Activated CD8-positive, alpha-beta memory T cell treated with anti-CD3 and anti-CD28 coated beads for 1 hour (primary cell): Measurements from ENCODE around the gene HERC2.
A peak's percentile ranks its signal among the peaks of the same experiment; 100 is the strongest.

Experiments
- DNase-seq, 2 donors: peaks; one replicate each; pipeline ENCODE4 v3.0.0-alpha.2; 2020; ENCODE audit warnings: low read depth in 1 of 2; ENCODE audit errors: extremely low read depth in 1 of 2

The HERC2 gene

DNA sequence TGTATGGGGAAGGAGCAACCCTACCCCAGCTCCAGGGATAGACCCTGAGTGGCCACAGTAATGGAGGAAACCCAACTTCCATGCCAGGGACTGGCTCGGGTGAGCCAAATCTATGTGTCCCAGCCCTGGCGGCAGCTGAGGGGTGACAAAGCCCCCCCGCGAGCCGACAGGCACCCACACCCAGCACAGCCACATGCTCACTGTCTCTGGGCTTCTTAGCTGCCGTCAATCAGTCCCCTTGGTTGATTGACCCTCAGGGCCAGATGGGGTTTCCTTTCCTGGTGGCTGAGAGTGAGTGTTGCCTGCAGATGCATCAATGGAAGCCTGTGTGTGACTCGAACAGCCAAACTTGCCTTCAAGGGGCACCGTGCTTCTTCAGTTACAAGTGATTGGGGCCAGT lies 220.8 kb downstream of the HERC2 start:
- DNase-seq = no peak

GRCh38 chr15:28100516-28101195 lies 221.3 kb downstream of the HERC2 start:
- DNase-seq = no peak

- DNase-seq = no peak
These were observed 222.3 kb downstream of the HERC2 start for GRCh38 chr15:28099555-28100140.

GRCh38 chr15:28098766-28099554 lies 223.0 kb downstream of the HERC2 start, which contains the start of gene OCA2:
Gene OCA2, minus strand, starts transcription at chr15:28099315. Its CDS starts 17,441 bp downstream, at chr15:28081874.
- DNase-seq = peak in 1 of 2 donors; percentile 62

GRCh38 chr15:28098360-28098765 lies 223.6 kb downstream of the HERC2 start:
- DNase-seq = no peak

DNA sequence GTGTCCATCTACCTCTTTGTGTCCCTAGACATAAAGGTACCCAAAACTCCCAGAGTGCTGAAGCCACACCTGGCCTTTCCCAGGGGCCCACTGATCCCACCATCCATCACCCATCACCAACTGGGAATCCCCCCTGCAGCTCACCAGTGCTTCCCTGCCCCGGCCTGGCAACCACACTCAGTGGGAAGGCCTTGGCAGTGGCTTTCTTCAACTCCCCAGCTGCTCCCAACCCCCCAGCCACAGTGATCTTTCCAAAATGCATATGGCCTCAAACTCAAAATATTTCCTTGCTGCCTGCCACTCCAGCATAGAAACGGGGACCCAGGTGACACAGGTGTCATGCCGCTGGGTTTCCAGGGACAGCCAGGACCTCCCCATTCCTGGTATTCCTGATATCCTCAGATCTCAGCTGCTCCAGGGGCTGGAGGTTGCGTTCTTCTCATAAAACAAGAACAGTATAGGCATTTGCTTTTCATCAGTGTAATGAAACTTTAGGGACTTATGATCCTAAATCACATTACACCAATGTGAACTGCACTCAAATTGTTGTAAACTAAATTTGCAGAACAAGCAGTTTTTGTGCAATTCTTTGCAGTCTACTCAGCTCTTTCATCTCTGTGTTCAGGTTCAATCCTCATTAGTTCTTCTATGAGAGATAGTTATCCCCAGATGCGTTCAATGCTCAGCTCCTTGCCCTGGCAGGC lies 224.2 kb downstream of the HERC2 start:
- no peak for DNase-seq

DNA sequence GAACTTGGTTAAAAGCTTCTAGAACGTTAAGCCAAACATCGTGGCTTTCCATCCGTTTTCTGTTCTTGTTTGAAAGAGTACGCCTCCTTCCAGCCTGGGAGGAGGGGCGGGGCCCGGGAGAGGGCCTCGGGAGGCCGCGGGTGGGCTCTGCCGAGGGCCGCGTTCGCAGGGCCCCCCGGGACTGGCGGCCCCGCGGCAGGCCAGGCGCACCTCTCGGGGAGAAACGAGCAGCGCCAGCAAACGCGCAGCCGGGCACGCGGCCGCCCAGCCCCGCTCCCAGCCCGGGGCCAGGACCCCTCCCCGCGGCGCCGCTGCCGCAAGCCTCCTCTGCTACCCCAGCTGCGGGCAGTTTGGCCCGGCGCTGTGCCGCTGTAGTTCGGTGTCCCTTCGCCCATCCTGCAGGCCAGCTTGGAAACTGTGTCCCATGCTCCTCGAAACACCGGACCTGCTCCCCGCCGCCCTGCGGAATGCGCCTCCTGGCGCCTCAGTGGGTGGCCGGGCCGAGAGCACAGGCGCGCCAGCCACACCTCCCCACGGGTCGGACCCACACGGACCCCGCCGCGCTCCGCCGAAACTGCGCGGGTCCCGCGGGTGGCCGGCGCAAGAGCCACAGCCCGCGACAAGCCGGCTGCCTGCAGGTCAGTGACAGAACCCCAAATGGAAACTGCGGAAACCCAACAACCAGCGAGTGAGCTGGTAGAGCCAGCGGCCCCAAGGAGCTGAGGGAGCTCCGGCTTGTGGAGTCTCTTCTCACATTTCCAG lies 225.1 kb downstream of the HERC2 start:
- no peak for DNase-seq

- DNase-seq = no peak
These were observed 225.6 kb downstream of the HERC2 start for GRCh38 chr15:28096411-28096669.

DNA sequence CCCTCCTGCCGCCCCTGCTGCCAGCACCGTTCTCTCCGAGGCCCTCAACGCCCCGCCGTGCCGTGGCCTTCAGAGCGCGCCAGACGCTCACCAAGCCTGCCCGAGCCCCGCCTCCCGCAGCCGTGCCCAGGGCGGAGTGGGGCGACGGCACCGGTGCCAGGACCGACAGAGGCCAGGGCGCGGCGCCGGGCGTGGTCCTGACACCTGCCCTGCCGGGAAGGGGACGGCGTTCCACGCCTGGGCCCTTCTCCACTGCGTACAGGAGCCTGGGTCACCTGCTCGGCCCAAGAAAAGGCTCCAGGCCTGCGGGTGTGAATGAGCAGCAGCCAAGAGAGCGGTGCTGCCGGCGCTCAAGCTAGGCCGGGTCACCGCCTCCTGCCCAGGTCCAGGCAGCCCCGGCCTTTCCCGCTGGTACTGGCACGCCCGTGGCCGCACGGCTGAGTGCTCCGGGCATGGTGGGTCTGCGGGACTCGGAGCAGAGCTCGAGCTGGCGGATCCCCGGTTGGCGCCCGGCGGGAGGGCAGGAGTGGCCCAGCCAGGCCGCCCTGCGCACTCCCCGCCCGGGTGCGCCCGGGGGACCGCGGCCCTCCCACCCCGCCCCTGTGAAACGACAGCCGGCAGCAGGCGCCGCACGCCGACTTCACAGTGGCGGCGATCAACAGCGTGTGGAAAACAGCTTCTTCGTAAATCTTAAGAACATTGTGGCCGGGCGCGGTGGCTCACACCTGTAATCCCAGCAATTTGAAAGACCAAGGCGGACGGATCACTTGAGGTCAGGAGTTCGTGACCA lies 227.1 kb downstream of the HERC2 start:
- no peak for DNase-seq

DNA sequence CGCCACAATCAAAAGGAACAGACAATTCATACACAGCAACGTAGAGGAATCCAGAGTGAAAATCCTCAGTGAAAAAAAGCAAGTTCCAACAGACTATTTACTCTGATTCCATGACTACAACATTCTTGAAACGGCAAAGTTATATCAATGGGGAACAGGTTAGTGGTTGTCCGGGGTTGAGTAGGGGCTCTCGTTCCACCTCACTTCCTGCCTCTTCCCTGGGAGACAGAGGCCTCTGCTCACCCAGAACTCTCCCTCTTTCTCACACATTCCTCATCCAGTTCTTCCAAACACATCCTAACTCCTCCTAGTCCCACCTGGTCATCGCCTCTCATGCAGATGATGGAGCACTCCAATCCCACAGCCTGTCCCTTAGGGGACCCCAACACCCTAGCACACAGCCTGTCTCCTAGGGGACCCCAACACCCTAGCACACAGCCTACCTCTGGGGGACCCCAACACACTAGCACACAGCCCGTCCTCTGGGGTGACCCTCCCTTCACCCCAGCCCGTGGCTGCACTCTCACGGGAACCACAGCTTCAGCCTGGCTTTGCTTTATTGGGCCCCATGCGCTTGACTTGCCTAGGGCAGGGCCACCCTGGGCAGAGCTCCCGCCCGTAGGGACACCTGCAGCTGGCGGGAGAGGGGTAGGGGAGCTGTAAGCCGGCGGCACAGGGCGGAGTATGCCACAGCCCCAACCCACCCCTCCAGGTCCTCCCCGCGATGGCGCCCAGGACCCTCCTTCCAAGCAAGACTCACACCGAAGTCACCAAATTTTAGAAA lies 228.0 kb downstream of the HERC2 start:
- no peak for DNase-seq

DNA sequence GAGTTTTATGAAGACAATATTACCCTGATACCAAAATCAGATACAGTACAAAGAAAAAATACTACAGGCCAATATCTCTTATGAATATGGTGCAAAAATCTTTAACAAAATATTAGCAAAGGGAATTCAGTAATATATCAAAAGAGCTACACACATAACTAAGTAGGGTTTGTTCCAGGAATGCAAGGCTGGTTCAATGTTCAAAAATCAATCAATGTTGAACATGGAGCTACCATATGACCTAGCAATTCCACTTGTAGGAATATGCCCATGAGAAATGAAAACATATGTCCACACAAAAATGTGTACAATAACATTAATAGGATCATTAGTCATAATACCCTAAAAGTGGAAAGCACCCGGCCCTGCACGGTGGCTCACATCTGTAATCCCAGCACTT lies 230.7 kb downstream of the HERC2 start:
- no peak for DNase-seq

DNA sequence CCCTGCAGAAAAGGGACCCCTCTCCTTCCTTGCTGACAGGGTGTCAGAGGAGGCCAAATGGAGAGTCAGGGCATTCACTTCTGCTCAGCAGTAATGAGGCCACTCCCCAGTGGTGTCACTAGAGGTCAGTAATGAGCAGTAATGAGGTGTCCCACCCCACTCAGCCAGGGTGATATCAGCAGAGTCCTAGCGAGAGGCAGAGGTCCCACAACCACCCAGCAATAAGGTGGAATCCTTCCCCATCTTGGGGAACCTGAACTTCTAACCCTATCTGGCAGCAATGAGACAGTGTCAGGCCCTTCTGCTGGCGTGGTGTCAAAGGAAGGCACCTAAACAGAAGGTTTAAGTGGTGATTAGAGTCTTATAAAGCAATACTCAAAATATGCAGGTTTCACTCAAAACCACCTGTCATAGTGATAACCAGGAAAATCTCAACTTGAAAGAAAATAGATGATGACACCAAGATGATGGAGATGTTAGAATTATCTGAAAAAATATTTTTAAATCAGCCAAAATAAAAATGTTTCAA lies 235.7 kb downstream of the HERC2 start:
- no peak for DNase-seq

GRCh38 chr15:28085489-28086174 lies 236.3 kb downstream of the HERC2 start:
- no peak for DNase-seq

- DNase-seq = no peak
These were observed 237.4 kb downstream of the HERC2 start for GRCh38 chr15:28084547-28084946.

DNA sequence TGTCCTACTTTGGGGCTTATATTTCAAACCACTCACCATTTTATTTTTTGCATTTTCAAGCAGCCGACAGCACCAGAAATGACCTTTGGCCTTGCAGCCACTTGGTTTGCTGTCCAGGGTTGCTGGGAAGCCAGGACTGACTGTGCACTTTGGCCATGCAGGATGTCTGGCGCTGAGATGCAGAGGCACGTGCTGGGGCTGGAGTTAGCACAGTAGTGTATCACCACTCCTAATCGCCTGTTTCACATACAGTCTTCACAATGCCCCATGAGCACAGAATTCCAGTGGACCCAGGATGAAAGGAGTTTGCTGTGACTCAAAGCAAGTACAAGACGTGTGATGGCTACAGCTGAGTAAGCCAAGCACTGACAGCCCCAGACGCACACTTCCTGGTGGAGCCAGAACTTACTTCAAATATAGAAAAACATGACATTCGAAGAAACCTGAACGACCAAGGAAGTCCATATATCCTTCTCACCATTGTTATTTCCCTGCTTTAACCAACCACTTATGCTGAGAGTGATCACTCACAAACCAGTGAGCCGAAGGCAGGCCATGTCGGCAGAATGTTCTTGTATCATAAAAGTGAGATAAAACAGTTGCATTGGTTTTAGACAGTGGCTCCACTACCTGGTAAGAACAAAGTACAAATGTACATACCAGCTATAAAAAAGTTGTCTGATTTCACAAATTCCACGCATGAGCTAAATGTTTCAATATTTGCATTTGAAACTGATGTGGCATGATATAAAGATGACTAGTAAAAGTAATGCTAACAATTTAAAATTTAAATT lies 238.9 kb downstream of the HERC2 start:
- DNase-seq = no peak

DNA sequence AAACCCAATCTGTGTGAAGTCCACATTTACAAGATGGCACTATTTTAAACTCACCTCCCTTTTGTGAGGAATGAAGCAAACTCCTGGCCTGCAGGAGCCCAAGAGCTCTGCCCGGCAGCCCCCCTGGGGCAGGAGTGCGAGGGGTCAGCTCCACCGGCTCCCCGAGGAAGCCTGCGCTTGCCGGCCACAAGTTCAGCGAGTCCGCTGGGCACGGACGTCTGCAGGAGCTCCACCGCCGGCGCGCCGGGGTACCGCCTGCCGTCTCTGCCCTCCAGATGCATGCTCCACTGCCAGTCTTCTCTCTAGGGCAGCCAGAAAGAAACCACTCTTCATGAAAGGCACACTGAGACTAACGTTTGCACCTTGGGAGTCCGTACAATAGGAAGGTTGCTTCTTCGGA lies 240.4 kb downstream of the HERC2 start:
- no peak for DNase-seq

- DNase-seq = no peak
These were observed 241.6 kb downstream of the HERC2 start for GRCh38 chr15:28080386-28080785.
